ENCODE results near the gene HDAC11.
A peak's percentile ranks its signal among the peaks of the same experiment; 100 is the strongest.
"Not testable (repeated sequence)": the region's sequence is repeated elsewhere in the genome, so short reads cannot be mapped to it uniquely, and the experiment has no call there.

HDAC11 gene

GRCh38 chr3:13493867-13494441 is 13.8 kb downstream of the HDAC11 start:
- DNase-seq = no peak

- DNase-seq = no peak
Measured at GRCh38 chr3:13494463-13495350, 14.6 kb downstream of the HDAC11 start.

GRCh38 chr3:13495351-13495813 is 15.3 kb downstream of the HDAC11 start:
- DNase-seq = no peak

GRCh38 chr3:13495921-13496723 is 16.0 kb downstream of the HDAC11 start:
- DNase-seq = peak; percentile 54

- no peak for DNase-seq
Measured at GRCh38 chr3:13496879-13497278, 16.8 kb downstream of the HDAC11 start.

GRCh38 chr3:13497386-13497785 is 17.3 kb downstream of the HDAC11 start:
- no peak for DNase-seq

GRCh38 chr3:13498354-13499060 is 18.4 kb downstream of the HDAC11 start:
- no peak for DNase-seq

- not testable (repeated sequence) for DNase-seq
Measured at GRCh38 chr3:13499246-13499645, 19.1 kb downstream of the HDAC11 start.

- DNase-seq = no peak
Measured at GRCh38 chr3:13500133-13500885, 20.2 kb downstream of the HDAC11 start.

GRCh38 chr3:13501056-13501455 is 20.9 kb downstream of the HDAC11 start:
- DNase-seq = no peak

GRCh38 chr3:13501521-13501920 is 21.4 kb downstream of the HDAC11 start:
- no peak for DNase-seq

GRCh38 chr3:13501958-13502790 is 22.1 kb downstream of the HDAC11 start:
- DNase-seq = no peak

GRCh38 chr3:13502791-13503060 is 22.6 kb downstream of the HDAC11 start:
- no peak for DNase-seq

GRCh38 chr3:13504161-13504831 is 24.2 kb downstream of the HDAC11 start:
- DNase-seq = no peak

- DNase-seq = no peak
Measured at GRCh38 chr3:13505147-13506130, 25.3 kb downstream of the HDAC11 start.

- DNase-seq = no peak
Measured at GRCh38 chr3:13506239-13506638, 26.1 kb downstream of the HDAC11 start.

- no peak for DNase-seq
Measured at GRCh38 chr3:13506680-13507079, 26.6 kb downstream of the HDAC11 start.

GRCh38 chr3:13507247-13507569 is 27.1 kb downstream of the HDAC11 start:
- DNase-seq = no peak

GRCh38 chr3:13507570-13508339 is 27.6 kb downstream of the HDAC11 start:
- DNase-seq = no peak

Data from effector CD8-positive, alpha-beta T cell (primary cell).